ENCODE data around the gene ROPN1. TPM values are rescaled to one million over a fixed set of nuclear protein-coding genes. Genes with fewer than 3 reads are reported as not detected.

Gene ROPN1
- total RNA-seq, 1 experiment from 2014 or later, result not detected

DNA sequence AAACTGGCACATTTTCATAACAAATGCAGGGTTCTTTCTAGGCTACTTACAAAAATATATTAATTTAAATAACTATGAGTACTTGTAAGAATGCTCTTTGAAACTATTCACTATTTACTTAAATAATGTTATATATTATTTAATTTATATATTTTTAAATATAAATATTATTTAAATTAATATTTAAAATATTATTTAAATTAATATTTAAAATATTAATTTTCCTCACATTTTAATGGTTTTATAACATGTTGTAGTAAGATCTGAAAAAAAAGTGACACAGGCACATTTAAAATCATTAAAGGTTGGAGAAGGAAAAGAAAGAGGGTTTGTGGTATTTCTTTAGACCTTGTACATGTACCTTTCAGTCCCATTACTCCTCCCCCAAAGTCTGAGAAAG, 65.5 kb downstream of the ROPN1 start:
- Histone ChIP-seq H3K27me3 (ENCODE audit: low read length) (no peaks in the 10 kb centered on the region), H3K9ac (ENCODE audit: low read length) (no peak overlapping the region), H3K9me3 (ENCODE audit: low read length) (peaks cover 15% of the 10 kb centered on the region; the same call in 1 of the 2 replicates), H3K4me3 (ENCODE audit: low read length) (no peak overlapping the region), H2AFZ (ENCODE audit: low read length) (no peak overlapping the region), H3K27ac (ENCODE audit: low read length) (no peak overlapping the region), H3K79me2 (ENCODE audit: low read length) (no peaks in the 10 kb centered on the region), H3K4me1 (ENCODE audit: low read length) (no peaks in the 10 kb centered on the region), H3K4me2 (ENCODE audit: low read depth, low read length, poor library complexity, severe bottlenecking) (no peak overlapping the region), H3K9me2 (replicated peaks; ENCODE audit: insufficient read depth, low read length) (no peaks in the 10 kb centered on the region), H4K20me1 (ENCODE audit: insufficient read depth, low read depth, low read length) (no peaks in the 10 kb centered on the region), H3K36me3 (ENCODE audit: insufficient read depth, low read length) (peaks cover 65% of the 10 kb centered on the region)
- DNase-seq, result no peak

DNA sequence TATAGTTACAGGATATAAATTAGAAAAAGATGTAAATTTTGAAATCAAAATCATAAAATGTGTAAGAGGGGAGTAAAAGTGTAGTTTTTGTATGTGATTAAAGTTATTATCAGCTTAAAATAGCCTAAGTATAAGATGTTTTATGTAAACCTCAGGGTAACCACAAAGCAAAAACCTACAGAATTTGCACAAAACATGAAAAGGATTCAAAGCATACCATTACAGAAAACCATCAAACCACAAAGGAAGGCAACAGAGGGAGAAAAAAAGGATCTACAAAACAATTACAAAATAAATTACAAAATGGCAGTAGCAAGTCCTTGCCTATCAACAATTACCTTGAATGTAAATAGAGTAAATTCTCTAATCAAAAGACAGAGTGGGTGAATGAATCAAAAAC, 71.1 kb downstream of the ROPN1 start:
- no peak overlapping the region for H3K27ac ChIP-seq (ENCODE audit: low read length)
- H4K20me1 ChIP-seq (ENCODE audit: insufficient read depth, low read depth, low read length), result no peaks in the 10 kb centered on the region
- no peak overlapping the region for H3K4me3 ChIP-seq (ENCODE audit: low read length)
- peaks cover 62% of the 10 kb centered on the region for H3K36me3 ChIP-seq (ENCODE audit: insufficient read depth, low read length)
- peaks cover 24% of the 10 kb centered on the region for H3K9me3 ChIP-seq (ENCODE audit: low read length)
- H3K4me2 ChIP-seq (ENCODE audit: low read depth, low read length, poor library complexity, severe bottlenecking), result no peak overlapping the region
- DNase-seq, result no peak
- H3K4me1 ChIP-seq (ENCODE audit: low read length), result no peaks in the 10 kb centered on the region
- peaks cover 7% of the 10 kb centered on the region for H3K79me2 ChIP-seq (ENCODE audit: low read length)
- no peaks in the 10 kb centered on the region for H3K9me2 ChIP-seq (replicated peaks; ENCODE audit: insufficient read depth, low read length)
- no peak overlapping the region for H3K9ac ChIP-seq (ENCODE audit: low read length)
- H3K27me3 ChIP-seq (ENCODE audit: low read length), result no peaks in the 10 kb centered on the region
- no peak overlapping the region for H2AFZ ChIP-seq (ENCODE audit: low read length)

DNA sequence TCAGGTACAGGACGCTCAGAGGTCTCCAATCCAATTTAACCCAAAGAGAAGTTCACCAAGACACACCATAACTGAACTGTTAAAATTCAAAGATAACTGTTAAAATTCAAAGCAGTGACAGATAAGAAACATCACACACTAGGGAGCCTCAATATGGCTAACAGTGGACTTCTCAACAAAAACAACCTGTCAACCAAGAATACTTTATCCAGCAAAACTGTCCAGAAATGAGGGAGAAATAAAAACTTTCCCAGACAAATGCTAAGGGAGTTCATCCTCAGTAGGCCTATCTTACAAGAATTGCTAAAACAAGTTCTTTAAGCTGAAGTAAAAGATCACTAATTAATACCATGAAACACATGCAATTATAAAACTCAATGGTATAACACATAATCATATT, 71.5 kb downstream of the ROPN1 start:
- no peak overlapping the region for H3K4me3 ChIP-seq (ENCODE audit: low read length)
- H3K36me3 ChIP-seq (ENCODE audit: insufficient read depth, low read length), result peaks cover 57% of the 10 kb centered on the region
- H3K4me1 ChIP-seq (ENCODE audit: low read length), result peaks cover 4% of the 10 kb centered on the region; the same call in 1 of the 2 replicates

DNA sequence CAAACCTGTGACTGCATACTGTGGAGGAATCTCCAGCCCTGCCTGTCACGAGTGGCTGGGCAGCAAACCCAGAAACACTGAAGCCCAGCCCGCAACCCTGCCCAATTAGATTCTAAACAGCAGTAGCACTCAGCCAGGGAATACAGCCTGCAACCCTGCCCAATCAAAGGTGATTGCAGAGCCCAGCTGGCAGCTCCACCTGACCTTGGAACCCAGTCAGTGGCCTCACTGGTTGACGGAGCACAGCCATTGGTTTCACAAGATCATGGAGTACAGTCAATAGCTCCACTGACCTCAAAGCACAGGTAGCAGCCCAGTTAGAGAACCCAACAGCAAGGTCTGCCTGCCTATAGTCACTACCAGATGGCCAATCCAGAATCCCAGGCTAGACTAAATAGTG, 72.6 kb downstream of the ROPN1 start:
- peaks cover 23% of the 10 kb centered on the region for H3K9me3 ChIP-seq (ENCODE audit: low read length)
- no peak overlapping the region for H2AFZ ChIP-seq (ENCODE audit: low read length)
- H3K4me1 ChIP-seq (ENCODE audit: low read length), result peaks cover 5% of the 10 kb centered on the region; the same call in 1 of the 2 replicates
- no peak overlapping the region for H3K4me2 ChIP-seq (ENCODE audit: low read depth, low read length, poor library complexity, severe bottlenecking)
- peaks cover 7% of the 10 kb centered on the region for H3K79me2 ChIP-seq (ENCODE audit: low read length)
- no peaks in the 10 kb centered on the region for H4K20me1 ChIP-seq (ENCODE audit: insufficient read depth, low read depth, low read length)
- H3K4me3 ChIP-seq (ENCODE audit: low read length), result no peak overlapping the region
- H3K27ac ChIP-seq (ENCODE audit: low read length), result no peak overlapping the region
- H3K9ac ChIP-seq (ENCODE audit: low read length), result no peak overlapping the region
- no peak for DNase-seq
- no peaks in the 10 kb centered on the region for H3K9me2 ChIP-seq (replicated peaks; ENCODE audit: insufficient read depth, low read length)
- peaks cover 58% of the 10 kb centered on the region for H3K36me3 ChIP-seq (ENCODE audit: insufficient read depth, low read length)
- H3K27me3 ChIP-seq (ENCODE audit: low read length), result no peaks in the 10 kb centered on the region

More for the DNA sequence above, 71.5 kb downstream of the ROPN1 start:
- H3K27me3 ChIP-seq (ENCODE audit: low read length), result no peaks in the 10 kb centered on the region
- no peak overlapping the region for H3K4me2 ChIP-seq (ENCODE audit: low read depth, low read length, poor library complexity, severe bottlenecking)
- H3K27ac ChIP-seq (ENCODE audit: low read length), result no peak overlapping the region
- H2AFZ ChIP-seq (ENCODE audit: low read length), result no peak overlapping the region
- H3K9ac ChIP-seq (ENCODE audit: low read length), result no peak overlapping the region
- no peaks in the 10 kb centered on the region for H4K20me1 ChIP-seq (ENCODE audit: insufficient read depth, low read depth, low read length)
- peaks cover 24% of the 10 kb centered on the region for H3K9me3 ChIP-seq (ENCODE audit: low read length)
- no peaks in the 10 kb centered on the region for H3K9me2 ChIP-seq (replicated peaks; ENCODE audit: insufficient read depth, low read length)
- DNase-seq, result no peak
- H3K79me2 ChIP-seq (ENCODE audit: low read length), result peaks cover 7% of the 10 kb centered on the region

Other genes with a start within 250 kb of the ROPN1 start
- 0.18 and 0.63 TPM in 2 replicates for gene MYLK, start 107.8 kb downstream of the ROPN1 start, total RNA-seq (2014; rRNA removed; shearing (Covaris generic); ENCODE audit: low replicate concordance)
- 72.2 and 134 TPM in 2 replicates for gene CCDC14, start 30.9 kb downstream of the ROPN1 start, total RNA-seq (2014; rRNA removed; shearing (Covaris generic); ENCODE audit: low replicate concordance)
- gene KALRN, start 41.2 kb upstream of the ROPN1 start, total RNA-seq (2014; rRNA removed; shearing (Covaris generic); ENCODE audit: low replicate concordance), result not detected in 2 replicates